HG03095 (cell line): ENCODE measurements around the gene AKAP10.
"Not testable (repeated sequence)": the region's sequence is repeated elsewhere in the genome, so short reads cannot be mapped to it uniquely, and the experiment has no call there.

Experiments
- ATAC-seq: cut with Tn5 transposase; IDR thresholded peaks from one replicate; pipeline ENCODE4 v1.9.1; 2021; ENCODE audit warnings: moderate library complexity; ENCODE audit not compliant: unreplicated experiment

AKAP10 gene

GRCh38 chr17:19977293-19978208, at the start of gene AKAP10:
AKAP10 (minus strand) TSS chr17:19977828; CDS start chr17:19977679, 149 bp downstream.
- ATAC-seq = peak; percentile 81

- no peak for ATAC-seq
Observed at GRCh38 chr17:20026960-20027359, 49.3 kb upstream of the AKAP10 start.

GRCh38 chr17:20022701-20023100, 45.1 kb upstream of the AKAP10 start:
- ATAC-seq = no peak

GRCh38 chr17:20016475-20016992, 38.9 kb upstream of the AKAP10 start:
- ATAC-seq = not testable (repeated sequence)

GRCh38 chr17:20012017-20012536, 34.4 kb upstream of the AKAP10 start:
- ATAC-seq = no peak

GRCh38 chr17:20010936-20011335, 33.3 kb upstream of the AKAP10 start:
- no peak for ATAC-seq

GRCh38 chr17:20010099-20010863, 32.7 kb upstream of the AKAP10 start:
- no peak for ATAC-seq

GRCh38 chr17:20009302-20010098, 31.9 kb upstream of the AKAP10 start, which contains the start of gene SPECC1:
SPECC1 (plus strand) TSS chr17:20009359; CDS start chr17:20096652, 87,293 bp downstream.
- ATAC-seq = peak; percentile 89

- no peak for ATAC-seq
Observed at GRCh38 chr17:20009052-20009301, 31.3 kb upstream of the AKAP10 start.

- ATAC-seq = peak; percentile 33
Observed at GRCh38 chr17:20008242-20009051, 30.8 kb upstream of the AKAP10 start.

- ATAC-seq = no peak
Observed at GRCh38 chr17:19996502-19996901, 18.9 kb upstream of the AKAP10 start.

- ATAC-seq = no peak
Observed at GRCh38 chr17:19996086-19996485, 18.5 kb upstream of the AKAP10 start.

- ATAC-seq = peak; percentile 72
Observed at GRCh38 chr17:19992803-19993713, 15.4 kb upstream of the AKAP10 start.

GRCh38 chr17:19991252-19991885, 13.7 kb upstream of the AKAP10 start:
- no peak for ATAC-seq

GRCh38 chr17:19987897-19988296, 10.3 kb upstream of the AKAP10 start:
- no peak for ATAC-seq

GRCh38 chr17:19986941-19987861, 9.6 kb upstream of the AKAP10 start:
- no peak for ATAC-seq
